Activated CD8-positive, alpha-beta T cell treated with anti-CD3 and anti-CD28 coated beads for 36 hours (primary cell): ENCODE data around the gene CXCL12. TPM values are rescaled to one million over a fixed set of nuclear protein-coding genes. Genes with fewer than 3 reads are reported as not detected.

ENCODE experiments used
- ATAC-seq: fragments of 200-7000 bp; cut with Tn5 transposase; one replicate; pipeline ENCODE4 v1.10.0; 2021; ENCODE audit warnings: mild to moderate bottlenecking, moderate library complexity
- CTCF ChIA-PET: fragments of 350-600 bp; sonication (Branson Sonifier 250); formaldehyde crosslinking; loops from one replicate; lab custom pipeline; 2021; ENCODE audit warnings: antibody characterized with exemption; lab: Charles Lee
- POLR2A ChIA-PET: fragments of 350-600 bp; sonication (Branson Sonifier 250); formaldehyde crosslinking; loops from one replicate; lab custom pipeline; 2021; ENCODE audit warnings: antibody characterized with exemption; lab: Charles Lee
- DNase-seq: peaks from one replicate; pipeline ENCODE4 v3.0.0-alpha.2; 2020
- H3K27ac Mint-ChIP-seq: one replicate; pipeline ENCODE4 v1.8.0; 2021; ENCODE audit warnings: mild to moderate bottlenecking, mixed read lengths
- H3K27me3 Mint-ChIP-seq: one replicate; pipeline ENCODE4 v1.8.0; 2021; ENCODE audit warnings: mixed read lengths
- H3K36me3 Mint-ChIP-seq: one replicate; pipeline ENCODE4 v1.8.0; 2021; ENCODE audit warnings: low read depth, mixed read lengths
- H3K4me1 Mint-ChIP-seq: one replicate; pipeline ENCODE4 v1.8.0; 2021; ENCODE audit warnings: low read depth, mixed read lengths
- H3K4me3 Mint-ChIP-seq: one replicate; pipeline ENCODE4 v1.8.0; 2021; ENCODE audit warnings: mild to moderate bottlenecking, moderate library complexity, mixed read lengths
- H3K9me3 Mint-ChIP-seq: one replicate; pipeline ENCODE4 v1.8.0; 2021; ENCODE audit warnings: mixed read lengths
- intact Hi-C: fragments of 100-400 bp; cut with micrococcal nuclease; formaldehyde crosslinking; loops from one replicate; pipeline ENCODE4 v1.10.0; 2022
- total RNA-seq, 2 experiments: library from RNA; stranded (reverse); gene quantifications; one replicate each; pipeline ENCODE4 v1.2.3, GENCODE V29; 2021
- TF ChIP-seq, protein P1 (sequence below): fragments of 200-600 bp; IDR thresholded peaks from one replicate; pipeline ENCODE4 v1.8.0; 2022; ENCODE audit warnings: antibody characterized with exemption, mild to moderate bottlenecking

The CXCL12 gene
- total RNA-seq, 2 experiments from 2014 or later = not detected

GRCh38 chr10:44424957-44425356 is 40.1 kb upstream of the CXCL12 start:
- Mint-ChIP-seq H3K27ac (no peak overlapping the region), H3K4me3 (no peak overlapping the region), H3K36me3 (no peaks in the 10 kb centered on the region), H3K4me1 (peaks cover 4% of the 10 kb centered on the region), H3K9me3 (peaks cover 3% of the 10 kb centered on the region), H3K27me3 (no peaks in the 10 kb centered on the region)
- DNase-seq (no peak), ATAC-seq (no peak)
- TF ChIP-seq, protein P1, sequence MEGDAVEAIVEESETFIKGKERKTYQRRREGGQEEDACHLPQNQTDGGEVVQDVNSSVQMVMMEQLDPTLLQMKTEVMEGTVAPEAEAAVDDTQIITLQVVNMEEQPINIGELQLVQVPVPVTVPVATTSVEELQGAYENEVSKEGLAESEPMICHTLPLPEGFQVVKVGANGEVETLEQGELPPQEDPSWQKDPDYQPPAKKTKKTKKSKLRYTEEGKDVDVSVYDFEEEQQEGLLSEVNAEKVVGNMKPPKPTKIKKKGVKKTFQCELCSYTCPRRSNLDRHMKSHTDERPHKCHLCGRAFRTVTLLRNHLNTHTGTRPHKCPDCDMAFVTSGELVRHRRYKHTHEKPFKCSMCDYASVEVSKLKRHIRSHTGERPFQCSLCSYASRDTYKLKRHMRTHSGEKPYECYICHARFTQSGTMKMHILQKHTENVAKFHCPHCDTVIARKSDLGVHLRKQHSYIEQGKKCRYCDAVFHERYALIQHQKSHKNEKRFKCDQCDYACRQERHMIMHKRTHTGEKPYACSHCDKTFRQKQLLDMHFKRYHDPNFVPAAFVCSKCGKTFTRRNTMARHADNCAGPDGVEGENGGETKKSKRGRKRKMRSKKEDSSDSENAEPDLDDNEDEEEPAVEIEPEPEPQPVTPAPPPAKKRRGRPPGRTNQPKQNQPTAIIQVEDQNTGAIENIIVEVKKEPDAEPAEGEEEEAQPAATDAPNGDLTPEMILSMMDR = no peak
- ChIA-PET CTCF (no interaction called here), POLR2A (no interaction called here)
- intact Hi-C loops = no loop called here

DNA sequence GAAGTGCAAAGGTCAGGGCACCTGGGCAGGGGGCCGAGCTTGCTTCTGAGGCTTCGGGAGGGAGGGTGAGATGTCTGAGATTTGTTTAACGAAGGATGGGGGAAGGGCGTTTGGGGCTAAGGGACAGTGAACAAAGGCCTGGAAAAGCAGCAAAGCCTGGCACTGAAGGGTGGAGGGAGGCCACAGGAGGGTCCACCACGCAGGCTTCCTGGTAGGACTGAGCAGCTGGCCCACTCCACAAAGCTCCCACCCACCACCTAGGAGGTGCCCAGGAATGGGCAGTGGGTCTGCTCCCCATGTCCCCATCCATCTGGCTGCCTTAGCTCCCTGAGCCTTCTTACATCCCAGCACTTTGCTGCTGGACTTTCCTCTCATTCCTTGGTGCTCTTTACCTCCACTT is 39.4 kb upstream of the CXCL12 start:
- Mint-ChIP-seq H3K4me3 (no peak overlapping the region), H3K4me1 (peaks cover 6% of the 10 kb centered on the region), H3K27me3 (no peaks in the 10 kb centered on the region), H3K9me3 (no peaks in the 10 kb centered on the region), H3K27ac (no peak overlapping the region), H3K36me3 (no peaks in the 10 kb centered on the region)
- DNase-seq (no peak), ATAC-seq (no peak)
- ChIA-PET CTCF (no interaction called here), POLR2A (no interaction called here)
- TF ChIP-seq, protein P1 = no peak
- intact Hi-C loops = no loop called here

DNA sequence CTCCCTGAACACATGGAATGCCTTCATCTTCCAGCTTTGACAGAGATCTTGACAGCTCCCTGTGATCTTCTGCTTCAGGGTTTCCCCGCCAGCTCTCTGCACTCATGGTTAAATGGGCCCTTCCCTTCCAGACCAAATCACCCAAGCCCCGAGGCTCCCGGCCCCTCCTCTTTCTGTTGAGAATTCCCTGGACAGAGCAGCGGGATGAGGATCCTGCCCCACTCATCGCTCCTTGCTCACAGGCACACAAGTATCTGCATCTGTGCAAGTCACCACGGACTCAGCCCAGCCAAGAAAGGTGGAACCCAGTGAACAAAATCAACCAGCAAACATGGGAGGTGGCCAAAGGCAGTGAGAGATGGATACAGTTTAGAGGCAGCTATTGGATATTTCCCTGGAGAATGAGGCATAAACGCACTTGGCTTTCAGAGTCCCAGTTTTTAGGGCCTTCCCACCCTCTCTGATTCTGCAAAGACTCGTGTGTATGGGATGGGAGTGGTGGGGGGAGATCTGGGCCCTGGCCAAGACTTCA is 37.7 kb upstream of the CXCL12 start:
- no peak for DNase-seq
- H3K36me3 Mint-ChIP-seq = no peaks in the 10 kb centered on the region
- ChIA-PET CTCF (no interaction called here), POLR2A (no interaction called here)
- ATAC-seq = no peak
- no peak overlapping the region for H3K27ac Mint-ChIP-seq
- H3K9me3 Mint-ChIP-seq = no peaks in the 10 kb centered on the region
- no peak overlapping the region for H3K4me3 Mint-ChIP-seq
- TF ChIP-seq, protein P1 = no peak
- H3K4me1 Mint-ChIP-seq = peaks cover 6% of the 10 kb centered on the region
- no peaks in the 10 kb centered on the region for H3K27me3 Mint-ChIP-seq
- intact Hi-C loops = no loop called here

GRCh38 chr10:44422153-44422552 is 37.3 kb upstream of the CXCL12 start:
- Mint-ChIP-seq H3K9me3 (no peaks in the 10 kb centered on the region), H3K4me1 (peaks cover 6% of the 10 kb centered on the region), H3K27me3 (no peaks in the 10 kb centered on the region), H3K4me3 (no peak overlapping the region), H3K36me3 (no peaks in the 10 kb centered on the region), H3K27ac (no peak overlapping the region)
- POLR2A ChIA-PET = no interaction called here
- DNase-seq (no peak), ATAC-seq (no peak)
- TF ChIP-seq, protein P1 = no peak
- CTCF ChIA-PET = no interaction called here
- intact Hi-C loops = no loop called here

- H3K36me3 Mint-ChIP-seq = no peaks in the 10 kb centered on the region
- CTCF ChIA-PET = no interaction called here
- no peaks in the 10 kb centered on the region for H3K27me3 Mint-ChIP-seq
- no peak for ATAC-seq
- intact Hi-C loops = no loop called here
- POLR2A ChIA-PET = no interaction called here
- DNase-seq = no peak
- TF ChIP-seq, protein P1 = no peak
- no peak overlapping the region for H3K4me3 Mint-ChIP-seq
- peaks cover 6% of the 10 kb centered on the region for H3K4me1 Mint-ChIP-seq
- no peak overlapping the region for H3K27ac Mint-ChIP-seq
- H3K9me3 Mint-ChIP-seq = no peaks in the 10 kb centered on the region
These were observed 35.1 kb upstream of the CXCL12 start for GRCh38 chr10:44419790-44420549.
